PC-3 (cell line): ENCODE data around the gene DENND6A.

ENCODE experiments used
- CTCF ChIP-seq: fragments of 300-600 bp; sonication (generic); conservative IDR thresholded peaks from 2 replicates; pipeline ENCODE4 v1.5.1; 2017; ENCODE audit warnings: antibody characterized with exemption, low read depth, mild to moderate bottlenecking, low read length
- EZH2 ChIP-seq: fragments of 300-600 bp; sonication (generic); IDR thresholded peaks from one replicate; pipeline ENCODE4 v1.6.1; 2017; ENCODE audit warnings: antibody characterized with exemption, mild to moderate bottlenecking, low read length; ENCODE audit not compliant: unreplicated experiment

- TF ChIP-seq EZH2 (no peak), CTCF (no peak)
These were observed 37.1 kb downstream of the DENND6A start for GRCh38 chr3:57655727-57656126.
